Liver (tissue), 9 donors: Measurements from ENCODE around the gene DHX40. TPM values are rescaled to one million over a fixed set of nuclear protein-coding genes. Genes with fewer than 3 reads are reported as not detected.

ENCODE experiments used
- DNase-seq: peaks from one replicate; pipeline ENCODE4 v3.0.0-alpha.2; 2017; ENCODE audit warnings: low spot score
- H3K27ac ChIP-seq, 2 donors: one replicate each; pipeline ENCODE4 v1.7.0; 2013; ENCODE audit warnings: inconsistent platforms in 2 of 2, low read length in 2 of 2, control low read depth in 1 of 2, low read depth in 1 of 2, mild to moderate bottlenecking in 1 of 2
- H3K27me3 ChIP-seq, 4 donors: one replicate each; pipeline versions ENCODE4 v1.6.1 to v1.7.0; 2013; ENCODE audit warnings: low read length in 3 of 4, inconsistent platforms in 1 of 4, mild to moderate bottlenecking in 1 of 4, moderate library complexity in 1 of 4; ENCODE audit not compliant: control insufficient read depth in 4 of 4, insufficient read depth in 4 of 4
- H3K36me3 ChIP-seq, 4 donors: one replicate each; pipeline versions ENCODE4 v1.6.1 to v1.7.0; 2013; ENCODE audit warnings: low read length in 3 of 4, mild to moderate bottlenecking in 3 of 4, low read depth in 1 of 4, moderate library complexity in 1 of 4; ENCODE audit not compliant: control insufficient read depth in 4 of 4, insufficient read depth in 3 of 4
- H3K4me1 ChIP-seq, 4 donors: one replicate each; pipeline versions ENCODE4 v1.6.1 to v1.7.0; 2013; ENCODE audit warnings: low read length in 3 of 4, mild to moderate bottlenecking in 3 of 4, moderate library complexity in 1 of 4; ENCODE audit not compliant: control insufficient read depth in 4 of 4, insufficient read depth in 4 of 4
- H3K4me3 ChIP-seq, 3 donors: one replicate each; pipeline versions ENCODE4 v1.6.1 to v1.7.0; 2013; ENCODE audit warnings: low read length in 3 of 3, control low read depth in 1 of 3, low read depth in 1 of 3, mild to moderate bottlenecking in 1 of 3
- H3K9ac ChIP-seq, 2 donors: one replicate each; pipeline ENCODE4 v1.7.0; 2013; ENCODE audit warnings: low read length in 2 of 2, mild to moderate bottlenecking in 2 of 2, moderate library complexity in 2 of 2, control low read depth in 1 of 2, low read depth in 1 of 2
- H3K9me3 ChIP-seq, 4 donors: one replicate each; pipeline versions ENCODE4 v1.6.1 to v1.7.0; 2013; ENCODE audit warnings: low read length in 3 of 4; ENCODE audit not compliant: control insufficient read depth in 4 of 4
- ATF3 ChIP-seq: IDR thresholded peaks from 2 replicates; pipeline ENCODE4 v1.6.1; 2016; ENCODE audit warnings: antibody characterized with exemption
- CTCF ChIP-seq: fragments of 150-350 bp; IDR thresholded peaks from 2 replicates; pipeline ENCODE4 v1.5.1; 2017; ENCODE audit warnings: improper control_type of control experiment, low read depth, low read length; ENCODE audit not compliant: missing input control
- EGR1 ChIP-seq, 2 donors: IDR thresholded peaks; 2 replicates each; pipeline ENCODE4 v1.6.1; 2016 to 2018; ENCODE audit warnings: antibody characterized with exemption in 2 of 2, low read depth in 2 of 2
- FOXA1 ChIP-seq: IDR thresholded peaks from 2 replicates; pipeline ENCODE4 v1.6.1; 2016; ENCODE audit warnings: antibody characterized with exemption
- FOXA2 ChIP-seq: IDR thresholded peaks from 2 replicates; pipeline ENCODE4 v1.6.1; 2016; ENCODE audit warnings: antibody characterized with exemption
- GABPA ChIP-seq, 2 donors: IDR thresholded peaks in 1 of 2; conservative IDR thresholded peaks in 1 of 2; 2 replicates each; pipeline ENCODE4 v1.6.1; 2016; ENCODE audit warnings: antibody characterized with exemption in 2 of 2, mild to moderate bottlenecking in 1 of 2, moderate library complexity in 1 of 2
- HNF4A ChIP-seq, 2 donors: conservative IDR thresholded peaks; 2 replicates each; pipeline ENCODE4 v1.6.1; 2016; ENCODE audit warnings: antibody characterized with exemption in 2 of 2, mild to moderate bottlenecking in 2 of 2
- HNF4G ChIP-seq: IDR thresholded peaks from 2 replicates; pipeline ENCODE4 v1.6.1; 2016; ENCODE audit warnings: antibody characterized with exemption
- JUND ChIP-seq, 2 donors: IDR thresholded peaks; 2 replicates each; pipeline ENCODE4 v1.6.1; 2016; ENCODE audit warnings: antibody characterized with exemption in 2 of 2
- REST ChIP-seq: IDR thresholded peaks from 2 replicates; pipeline ENCODE4 v1.6.1; 2016; ENCODE audit warnings: antibody characterized with exemption, mild to moderate bottlenecking
- RXRA ChIP-seq, 2 donors: IDR thresholded peaks; 2 replicates each; pipeline ENCODE4 v1.6.1; 2017 to 2018; ENCODE audit warnings: antibody characterized with exemption in 2 of 2, mild to moderate bottlenecking in 1 of 2
- SP1 ChIP-seq: IDR thresholded peaks from 2 replicates; pipeline ENCODE4 v1.6.1; 2018; ENCODE audit warnings: antibody characterized with exemption, mild to moderate bottlenecking
- TAF1 ChIP-seq: conservative IDR thresholded peaks from 2 replicates; pipeline ENCODE4 v1.6.1; 2016; ENCODE audit warnings: antibody characterized with exemption, mild to moderate bottlenecking
- YY1 ChIP-seq: IDR thresholded peaks from 2 replicates; pipeline ENCODE4 v1.6.1; 2016; ENCODE audit warnings: antibody characterized with exemption, mild to moderate bottlenecking
- WGBS: extraction: QIAGEN DNeasy Blood & Tissue Kit; methylation state at CpG from one replicate; pipeline ENCODE4 v1.1.7; 2013; 5-methylcytosine and 5-hydroxymethylcytosine counted together
- polyA plus RNA-seq, 2 donors: library from polyadenylated mRNA; stranded (reverse) in 1 of 2; unstranded in 1 of 2; fragments of 200-250 nt in 1 of 2; fragments of >200 nt in 1 of 2; fragmentation: Nextera tagmentation in 1 of 2; extraction: Ambion mirVana in 1 of 2; gene quantifications; one replicate each; pipeline versions ENCODE4 v1.2.1 to v1.2.3, GENCODE V29; 2013 to 2015
- total RNA-seq, 2 donors: library from RNA; depleted of rRNA; stranded (reverse); fragments of >200 nt; gene quantifications; one replicate each; pipeline ENCODE4 v1.2.3, GENCODE V29; 2014
- donor health status: healthy.
- donor health status: healthy.
- donor health status: healthy.
- donor health status: healthy.
- donor health status: healthy.

Gene DHX40
- total and polyA plus RNA-seq, 4 donors = 3.8 to 20.7 (median 11.2) TPM

GRCh38 chr17:59626756-59627155 lies 61.3 kb downstream of the DHX40 start:
- TF ChIP-seq ATF3 (no peak), RXRA (IDR thresholded peaks at IDR 0.05) (no peak), REST (no peak), CTCF (no peak), FOXA2 (no peak), TAF1 (no peak), YY1 (no peak), SP1 (no peak), GABPA (IDR thresholded peaks at IDR 0.05 in 1 of 2, conservative IDR thresholded peaks at IDR 0.05 in 1 of 2) (no peak), EGR1 (IDR thresholded peaks at IDR 0.05; ENCODE audit: low read depth in 2 of 2) (no peak), HNF4G (no peak), FOXA1 (no peak)
- no peak overlapping the region for H3K9ac ChIP-seq
- no peak for DNase-seq
- WGBS = 92% methylated on average over 5 of the region's 5 CpGs
- peaks cover 21 to 60% (median 49%) of the 10 kb centered on the region in 4 donors for H3K4me1 ChIP-seq
- H3K27ac ChIP-seq = peak overlapping the region in 1 of 2 donors; percentile 28
- H3K4me3 ChIP-seq = no peak overlapping the region
- no peaks in the 10 kb centered on the region for H3K9me3 ChIP-seq
- peaks cover 0 to 4% (median 1%) of the 10 kb centered on the region in 4 donors for H3K36me3 ChIP-seq
- H3K27me3 ChIP-seq = no peaks in the 10 kb centered on the region

GRCh38 chr17:59627274-59627673 lies 61.9 kb downstream of the DHX40 start:
- peaks cover 21 to 54% (median 43%) of the 10 kb centered on the region in 4 donors for H3K4me1 ChIP-seq
- no peak for DNase-seq
- peak overlapping the region in 1 of 2 donors; percentile 28 for H3K27ac ChIP-seq
- peaks cover 0 to 4% (median 1%) of the 10 kb centered on the region in 4 donors for H3K36me3 ChIP-seq
- H3K27me3 ChIP-seq = no peaks in the 10 kb centered on the region
- WGBS = 42% methylated on average over 3 of the region's 3 CpGs
- TF ChIP-seq RXRA (IDR thresholded peaks at IDR 0.05) = peak in 1 of 2 donors; percentile 1
- TF ChIP-seq EGR1 (IDR thresholded peaks at IDR 0.05; ENCODE audit: low read depth in 2 of 2) = no peak
- TF ChIP-seq HNF4A (conservative IDR thresholded peaks at IDR 0.05) = peak in 1 of 2 donors; percentile 23
- no peak for TF ChIP-seq TAF1
- TF ChIP-seq JUND (IDR thresholded peaks at IDR 0.05) = no peak
- no peaks in the 10 kb centered on the region for H3K9me3 ChIP-seq
- H3K9ac ChIP-seq = no peak overlapping the region
- H3K4me3 ChIP-seq = no peak overlapping the region
